AG04450 (cell line): ENCODE data around the gene SHISA5. TPM values are rescaled to one million over a fixed set of nuclear protein-coding genes. Genes with fewer than 3 reads are reported as not detected.

ENCODE experiments used
- CTCF ChIA-PET: fragments of 300-600, 350-600 bp; formaldehyde crosslinking; extraction: SDS; loops from one replicate; lab custom pipeline; 2022; ENCODE audit warnings: antibody characterized with exemption, inconsistent platforms; lab: Charles Lee
- POLR2A ChIA-PET: fragments of 350-600 bp; formaldehyde crosslinking; extraction: SDS; loops from one replicate; lab custom pipeline; 2021; ENCODE audit warnings: antibody characterized with exemption, inconsistent platforms; lab: Yijun Ruan, JAX
- DNase-seq: peaks from one replicate; pipeline ENCODE4 v3.0.0-alpha.2; 2011; ENCODE audit warnings: low read depth, low spot score
- H3K27ac ChIP-seq: one replicate; pipeline ENCODE4 v1.5.1; 2012; ENCODE audit warnings: low read depth, low read length, control low read depth
- H3K27me3 ChIP-seq: one replicate; pipeline ENCODE4 v1.6.0; 2012; ENCODE audit warnings: low read length; ENCODE audit not compliant: control insufficient read depth, insufficient read depth
- H3K4me3 ChIP-seq: 2 replicates; pipeline ENCODE4 v1.5.1; 2011; ENCODE audit warnings: mild to moderate bottlenecking, low read depth, low read length, control low read depth
- H3K9me3 ChIP-seq: 2 replicates; pipeline ENCODE4 v1.5.1; 2012; ENCODE audit warnings: low read length; ENCODE audit not compliant: control insufficient read depth, insufficient read depth
- CTCF ChIP-seq: IDR thresholded peaks from 2 replicates; pipeline ENCODE4 v1.5.1; 2011; ENCODE audit warnings: low read depth, low read length, control low read depth, inconsistent platforms
- polyA plus RNA-seq: library from polyadenylated mRNA; depleted of rRNA; stranded (reverse); fragments of >200 nt; gene quantifications from 2 replicates; pipeline ENCODE4 v1.2.3, GENCODE V29; 2011

SHISA5 gene
- polyA plus RNA-seq, 1 experiment: 124 TPM

- no peak overlapping the region for H3K27ac ChIP-seq
- H3K9me3 ChIP-seq: no peaks in the 10 kb centered on the region; the same call in 1 of the 2 replicates
- ChIA-PET POLR2A (interaction anchor here (0.6 to 0.7 kb wide), 2 partner anchors 45 to 198 kb away, joined by 3 to 5 read pairs; no protein-coding TSS in a partner anchor), CTCF (interaction anchor here (1.1 to 1.5 kb wide), 2 partner anchors 34 to 275 kb away, joined by 3 to 4 read pairs; no protein-coding TSS in a partner anchor)
- TF ChIP-seq CTCF: no peak
- H3K4me3 ChIP-seq: no peak overlapping the region
- H3K27me3 ChIP-seq: no peaks in the 10 kb centered on the region
- DNase-seq: no peak
Measured at GRCh38 chr3:48470286-48470685, 33.7 kb downstream of the SHISA5 start.

GRCh38 chr3:48469046-48469915 is 34.7 kb downstream of the SHISA5 start:
- ChIA-PET CTCF (interaction anchor here (1.1 to 1.5 kb wide), 2 partner anchors 33 to 274 kb away, joined by 3 to 4 read pairs; no protein-coding TSS in a partner anchor), POLR2A (no interaction called here)
- no peaks in the 10 kb centered on the region for H3K27me3 ChIP-seq
- DNase-seq: no peak
- no peak overlapping the region for H3K4me3 ChIP-seq
- TF ChIP-seq CTCF: no peak
- no peaks in the 10 kb centered on the region for H3K9me3 ChIP-seq
- no peak overlapping the region for H3K27ac ChIP-seq

GRCh38 chr3:48468329-48468731 is 35.6 kb downstream of the SHISA5 start:
- no peaks in the 10 kb centered on the region for H3K9me3 ChIP-seq
- POLR2A ChIA-PET: no interaction called here
- CTCF ChIA-PET: no interaction called here
- DNase-seq: no peak
- no peak overlapping the region for H3K4me3 ChIP-seq
- TF ChIP-seq CTCF: no peak
- H3K27me3 ChIP-seq: no peaks in the 10 kb centered on the region
- no peak overlapping the region for H3K27ac ChIP-seq

GRCh38 chr3:48467473-48468267 is 36.3 kb downstream of the SHISA5 start:
- CTCF ChIA-PET: no interaction called here
- no peak overlapping the region for H3K4me3 ChIP-seq
- POLR2A ChIA-PET: interaction anchor here (1.7 kb wide), 1 partner anchor 74 kb away, joined by 3 read pairs; no protein-coding TSS in a partner anchor

More at GRCh38 chr3:48467473-48468267, 36.3 kb downstream of the SHISA5 start:
- DNase-seq: no peak
- no peak overlapping the region for H3K27ac ChIP-seq
- H3K27me3 ChIP-seq: no peaks in the 10 kb centered on the region
- TF ChIP-seq CTCF: no peak
- no peaks in the 10 kb centered on the region for H3K9me3 ChIP-seq
